LNCaP clone FGC (cell line): Measurements from ENCODE around the gene B4GALT5.
A peak's percentile ranks its signal among the peaks of the same experiment; 100 is the strongest.
"Not testable (repeated sequence)": the region's sequence is repeated elsewhere in the genome, so short reads cannot be mapped to it uniquely, and the experiment has no call there.

Experiments
- DNase-seq: peaks from one replicate; pipeline ENCODE4 v3.0.0-alpha.2; 2011; ENCODE audit warnings: low read depth
- H3K4me3 ChIP-seq: 2 replicates; pipeline ENCODE4 v1.5.1; 2011; ENCODE audit warnings: mild to moderate bottlenecking, low read depth, low read length, control low read depth
- CTCF ChIP-seq: IDR thresholded peaks from 2 replicates; pipeline ENCODE4 v1.5.1; 2012; ENCODE audit warnings: mild to moderate bottlenecking; ENCODE audit not compliant: control insufficient read depth, insufficient read depth; ENCODE audit errors: extremely low read depth

Gene B4GALT5

GRCh38 chr20:49612127-49612738, 101.4 kb downstream of the B4GALT5 start:
- TF ChIP-seq CTCF, result no peak
- DNase-seq, result no peak
- H3K4me3 ChIP-seq, result no peak overlapping the region

- DNase-seq, H3K4me3 ChIP-seq: not testable (repeated sequence)
These were observed 102.0 kb downstream of the B4GALT5 start for GRCh38 chr20:49611539-49612126.

- H3K4me3 ChIP-seq, result no peak overlapping the region
- TF ChIP-seq CTCF, result peak; percentile 97
- peak; percentile 21 for DNase-seq
These were observed 102.8 kb downstream of the B4GALT5 start for GRCh38 chr20:49610691-49611538.

- no peak overlapping the region for H3K4me3 ChIP-seq
These were observed 104.7 kb downstream of the B4GALT5 start for GRCh38 chr20:49608752-49609670.

GRCh38 chr20:49607568-49607967, 106.1 kb downstream of the B4GALT5 start:
- no peak overlapping the region for H3K4me3 ChIP-seq

More at GRCh38 chr20:49608752-49609670, 104.7 kb downstream of the B4GALT5 start:
- no peak for DNase-seq
- TF ChIP-seq CTCF, result peak; percentile 97

GRCh38 chr20:49603209-49603627, 110.5 kb downstream of the B4GALT5 start:
- TF ChIP-seq CTCF, result 0 out of 2 replicates have a peak, but pooled peaks have one; percentile 4
- no peak for DNase-seq
- no peak overlapping the region for H3K4me3 ChIP-seq

More at GRCh38 chr20:49607568-49607967, 106.1 kb downstream of the B4GALT5 start:
- TF ChIP-seq CTCF, result no peak
- no peak for DNase-seq
